HFFc6 (cell line): Measurements from ENCODE around the gene CLDN34. TPM values are rescaled to one million over a fixed set of nuclear protein-coding genes. Genes with fewer than 3 reads are reported as not detected.

ENCODE experiments used
- DNase-seq: peaks from one replicate; pipeline ENCODE4 v3.0.0-alpha.2; 2018
- H3K27ac Mint-ChIP-seq: 2 replicates; pipeline ENCODE4 v1.8.0; 2020; ENCODE audit warnings: mild to moderate bottlenecking, mixed read lengths
- H3K27me3 Mint-ChIP-seq: 2 replicates; pipeline ENCODE4 v1.8.0; 2021; ENCODE audit warnings: mild to moderate bottlenecking, moderate library complexity, mixed read lengths; ENCODE audit not compliant: insufficient read depth
- H3K36me3 Mint-ChIP-seq: 2 replicates; pipeline ENCODE4 v1.8.0; 2021; ENCODE audit warnings: low read depth, mixed read lengths
- H3K4me1 Mint-ChIP-seq: 2 replicates; pipeline ENCODE4 v1.8.0; 2020; ENCODE audit warnings: low read depth, mixed read lengths
- H3K4me3 Mint-ChIP-seq: 2 replicates; pipeline ENCODE4 v1.8.0; 2020; ENCODE audit warnings: mild to moderate bottlenecking, moderate library complexity, mixed read lengths
- H3K9me3 Mint-ChIP-seq: 2 replicates; pipeline ENCODE4 v1.8.0; 2020; ENCODE audit warnings: mild to moderate bottlenecking, mixed read lengths
- CTCF ChIP-seq: fragments of 200-600 bp; sonication (generic); IDR thresholded peaks from 2 replicates; pipeline ENCODE4 v1.5.0; 2021; ENCODE audit warnings: antibody characterized with exemption, mild to moderate bottlenecking
- total RNA-seq, 6 experiments: library from RNA; stranded (reverse); fragmentation: NEBNext Ultra II Directional; extraction: Animal tissue kit (Norgen Biotek cat#: 25700); gene quantifications; 2 replicates in 1 of 6; 3 replicates in 5 of 6; pipeline ENCODE4 v1.2.3, GENCODE V29; 2021

Gene CLDN34
- total RNA-seq, 6 experiments from 2014 or later: not detected

- 0 out of 2 replicates have a peak, but pooled peaks cover 4% of the 10 kb centered on the region for H3K9me3 Mint-ChIP-seq
- peaks cover 3% of the 10 kb centered on the region; the same call in 1 of the 2 replicates for H3K36me3 Mint-ChIP-seq
- no peaks in the 10 kb centered on the region for H3K27me3 Mint-ChIP-seq
- TF ChIP-seq CTCF: no peak
- H3K27ac Mint-ChIP-seq: no peak overlapping the region
- peaks cover 29% of the 10 kb centered on the region for H3K4me1 Mint-ChIP-seq
- no peak overlapping the region for H3K4me3 Mint-ChIP-seq
- DNase-seq: no peak
Observed at GRCh38 chrX:10001496-10001895, 34.3 kb downstream of the CLDN34 start.

- no peak overlapping the region; the same call in 1 of the 2 replicates for H3K27ac Mint-ChIP-seq
- no peak for TF ChIP-seq CTCF
- H3K4me3 Mint-ChIP-seq: peak overlapping the region; percentile 15; the same call in 1 of the 2 replicates
- peaks cover 7% of the 10 kb centered on the region; the same call in 1 of the 2 replicates for H3K36me3 Mint-ChIP-seq
- no peaks in the 10 kb centered on the region for H3K9me3 Mint-ChIP-seq
- peaks cover 62% of the 10 kb centered on the region for H3K4me1 Mint-ChIP-seq
- no peak for DNase-seq
- H3K27me3 Mint-ChIP-seq: no peaks in the 10 kb centered on the region
Observed at GRCh38 chrX:10004832-10005475, 37.8 kb downstream of the CLDN34 start.

GRCh38 chrX:10006086-10006485, 38.9 kb downstream of the CLDN34 start:
- DNase-seq: no peak
- TF ChIP-seq CTCF: no peak
- Mint-ChIP-seq H3K27me3 (no peaks in the 10 kb centered on the region; the same call in 1 of the 2 replicates), H3K27ac (no peak overlapping the region), H3K4me1 (peaks cover 73% of the 10 kb centered on the region), H3K9me3 (no peaks in the 10 kb centered on the region), H3K36me3 (peaks cover 7% of the 10 kb centered on the region; the same call in 1 of the 2 replicates), H3K4me3 (no peak overlapping the region)

- no peak for TF ChIP-seq CTCF
- no peaks in the 10 kb centered on the region for H3K9me3 Mint-ChIP-seq
- no peak overlapping the region for H3K27ac Mint-ChIP-seq
- H3K36me3 Mint-ChIP-seq: peaks cover 7% of the 10 kb centered on the region; the same call in 1 of the 2 replicates
- no peak overlapping the region for H3K4me3 Mint-ChIP-seq
- H3K27me3 Mint-ChIP-seq: no peaks in the 10 kb centered on the region; the same call in 1 of the 2 replicates
- DNase-seq: no peak
- H3K4me1 Mint-ChIP-seq: peaks cover 75% of the 10 kb centered on the region
Observed at GRCh38 chrX:10006770-10007169, 39.6 kb downstream of the CLDN34 start.

GRCh38 chrX:10007621-10008020, 40.5 kb downstream of the CLDN34 start:
- H3K4me1 Mint-ChIP-seq: peaks cover 80% of the 10 kb centered on the region
- no peaks in the 10 kb centered on the region for H3K9me3 Mint-ChIP-seq
- DNase-seq: peak; percentile 33
- peaks cover 7% of the 10 kb centered on the region; the same call in 1 of the 2 replicates for H3K36me3 Mint-ChIP-seq
- peak overlapping the region; percentile 49; the same call in 1 of the 2 replicates for H3K27ac Mint-ChIP-seq
- no peak overlapping the region for H3K4me3 Mint-ChIP-seq
- no peaks in the 10 kb centered on the region; the same call in 1 of the 2 replicates for H3K27me3 Mint-ChIP-seq
- TF ChIP-seq CTCF: no peak
